HG02943 (cell line): ENCODE results near the gene BID.

Experiments used
- ATAC-seq: cut with Tn5 transposase; IDR thresholded peaks from one replicate; pipeline ENCODE4 v1.9.1; 2021; ENCODE audit warnings: mild to moderate bottlenecking, low read depth, moderate library complexity; ENCODE audit not compliant: unreplicated experiment

The BID gene

DNA sequence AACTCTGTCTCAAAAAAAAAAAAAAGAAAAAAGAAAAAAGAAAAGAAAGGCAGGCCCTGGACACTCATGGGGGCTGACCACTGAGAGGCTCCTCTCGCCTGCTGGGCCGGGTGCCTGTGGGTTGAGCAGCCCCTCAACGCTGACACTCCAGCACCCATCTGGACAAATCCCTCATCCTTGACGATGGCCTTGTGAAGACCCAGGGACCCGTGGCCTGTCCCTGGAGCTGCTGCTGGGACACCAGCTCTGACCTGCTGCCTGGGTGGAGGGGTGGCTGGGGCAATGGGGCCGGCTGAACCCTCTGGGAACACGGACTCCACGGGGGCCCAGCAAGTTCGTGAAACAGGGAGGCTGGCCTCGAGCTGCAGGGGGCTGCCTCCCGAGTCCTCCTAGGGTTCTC is 10.5 kb upstream of the BID start:
- no peak for ATAC-seq

DNA sequence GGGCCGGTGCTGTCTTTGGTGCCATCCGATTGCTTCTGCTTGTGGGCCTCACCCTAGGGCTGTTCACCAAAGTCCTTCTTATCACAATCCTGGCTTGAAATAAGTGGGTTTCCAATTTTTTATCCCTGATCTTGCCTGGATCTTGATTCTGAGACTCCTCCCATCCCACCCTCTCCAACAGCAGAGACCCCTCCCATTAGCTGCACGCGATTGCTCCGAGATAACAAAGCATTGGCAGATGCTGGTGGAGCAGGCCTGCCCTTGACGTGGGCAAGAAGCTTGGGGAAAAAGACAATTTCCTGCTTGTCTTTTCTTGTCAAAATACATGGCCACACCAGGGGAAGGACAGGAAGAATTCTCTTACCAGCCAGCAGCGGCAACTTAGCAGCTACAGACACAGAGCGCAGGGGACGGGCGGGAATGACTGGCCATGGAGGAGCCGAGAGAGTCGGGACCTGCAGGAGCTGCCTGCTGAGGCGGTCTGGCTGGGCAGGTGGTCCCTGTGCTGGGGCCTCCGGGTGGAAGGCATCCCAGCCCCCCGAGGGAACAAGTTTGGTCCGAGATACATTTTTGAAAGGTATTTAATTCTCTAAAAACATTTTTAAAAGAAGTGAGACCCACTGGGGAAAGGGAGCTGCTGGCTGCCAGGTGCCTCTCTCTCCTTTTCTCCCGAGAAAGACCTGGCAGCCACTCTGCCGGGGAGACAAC is 9.7 kb upstream of the BID start:
- ATAC-seq, result no peak

GRCh38 chr22:17783312-17783711 is 9.0 kb upstream of the BID start:
- no peak for ATAC-seq

GRCh38 chr22:17782621-17783020 is 8.4 kb upstream of the BID start:
- ATAC-seq, result no peak

GRCh38 chr22:17782158-17782557 is 7.9 kb upstream of the BID start:
- no peak for ATAC-seq

DNA sequence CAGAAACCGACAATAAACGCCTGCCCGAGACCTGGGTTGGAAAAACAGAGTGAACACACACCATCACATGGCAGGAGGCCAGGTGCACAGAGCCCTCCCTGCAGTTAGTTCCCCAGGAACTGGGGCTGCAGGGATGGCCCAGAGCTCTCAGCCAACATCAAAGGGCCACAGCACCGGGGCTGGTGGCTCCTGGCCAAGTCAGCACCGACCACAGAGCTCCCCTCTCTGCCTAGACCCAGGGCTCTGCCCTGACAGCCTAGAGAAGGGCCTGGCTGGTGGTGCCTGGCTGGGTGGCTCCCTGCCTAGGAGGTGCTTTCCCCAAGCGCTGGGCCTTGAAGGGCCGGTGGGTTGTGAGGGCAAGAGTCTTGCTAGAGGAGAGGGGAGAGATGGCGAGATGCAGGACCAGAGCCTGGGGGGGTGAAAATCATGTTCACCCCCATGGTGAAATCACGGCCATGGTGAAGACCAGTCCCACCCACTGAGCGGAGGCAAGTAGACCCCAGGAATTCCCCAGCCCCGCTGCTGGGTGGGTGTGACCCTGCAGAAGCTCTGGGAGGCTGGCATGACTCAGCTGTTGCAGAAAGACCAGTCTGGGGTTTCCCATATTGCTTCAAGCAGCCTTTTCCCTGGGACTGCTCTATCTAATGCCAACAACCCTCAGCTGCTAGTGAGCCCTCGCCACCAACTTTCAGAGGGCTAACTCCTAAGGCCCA is 7.2 kb upstream of the BID start:
- ATAC-seq, result no peak

DNA sequence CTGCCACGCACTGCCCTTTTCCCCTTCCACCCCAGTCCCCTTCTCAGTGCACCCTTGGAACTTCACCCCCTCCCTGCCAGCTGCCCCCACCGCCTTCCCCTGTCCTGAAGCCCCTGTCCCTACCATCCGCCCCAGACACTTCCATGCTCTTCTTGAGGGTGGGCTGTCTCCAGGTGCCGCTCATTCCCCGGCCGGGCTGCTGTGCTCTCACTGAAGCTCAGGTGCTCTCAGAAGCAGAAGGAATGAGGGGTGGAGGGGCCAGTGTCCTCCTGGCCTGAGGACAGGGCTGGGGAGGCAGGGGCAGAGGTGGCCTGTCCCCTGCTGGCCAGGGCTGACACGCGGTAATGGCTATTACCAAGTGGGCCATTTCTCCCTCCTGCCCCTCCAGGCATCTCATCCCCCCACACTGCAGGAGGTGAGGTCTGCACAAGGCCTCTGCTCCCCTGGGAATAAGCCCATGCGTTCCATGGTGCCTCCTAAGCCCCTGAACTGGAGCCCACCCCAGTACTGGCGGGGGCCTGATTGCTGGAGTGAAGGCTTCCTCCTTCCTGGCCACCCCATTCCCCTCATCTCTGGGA is 6.6 kb upstream of the BID start:
- no peak for ATAC-seq

DNA sequence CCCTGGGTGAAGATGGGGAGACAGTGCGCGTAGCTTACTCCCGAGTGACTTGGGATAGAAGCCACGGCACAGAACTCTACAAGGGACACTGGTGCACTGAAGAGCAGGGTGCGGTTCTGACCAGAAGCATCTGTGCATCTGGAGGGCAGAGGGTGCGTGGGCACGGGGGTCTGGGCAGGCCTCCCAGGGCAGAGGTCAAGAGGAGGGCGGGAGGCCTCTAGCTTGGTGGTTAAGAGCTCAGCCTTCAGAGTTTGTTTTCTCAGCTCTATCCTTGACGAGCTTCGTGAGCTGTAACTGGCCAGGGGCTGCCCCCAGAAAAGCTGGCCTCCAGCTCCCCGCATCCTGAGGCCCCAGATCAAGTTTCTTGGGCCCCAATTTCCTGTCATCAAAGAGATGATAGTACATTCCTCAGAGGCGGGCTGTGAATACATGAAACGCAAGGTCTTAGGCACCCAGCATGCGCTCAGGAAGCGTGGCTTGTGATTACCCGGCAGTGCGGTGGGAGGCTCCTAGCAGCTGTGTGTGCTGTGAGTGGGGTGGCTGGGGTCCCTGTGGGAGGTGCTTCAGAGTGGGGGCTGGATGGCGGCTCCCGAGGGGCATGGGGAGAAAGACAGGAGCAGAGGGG is 6.0 kb upstream of the BID start:
- ATAC-seq, result no peak

DNA sequence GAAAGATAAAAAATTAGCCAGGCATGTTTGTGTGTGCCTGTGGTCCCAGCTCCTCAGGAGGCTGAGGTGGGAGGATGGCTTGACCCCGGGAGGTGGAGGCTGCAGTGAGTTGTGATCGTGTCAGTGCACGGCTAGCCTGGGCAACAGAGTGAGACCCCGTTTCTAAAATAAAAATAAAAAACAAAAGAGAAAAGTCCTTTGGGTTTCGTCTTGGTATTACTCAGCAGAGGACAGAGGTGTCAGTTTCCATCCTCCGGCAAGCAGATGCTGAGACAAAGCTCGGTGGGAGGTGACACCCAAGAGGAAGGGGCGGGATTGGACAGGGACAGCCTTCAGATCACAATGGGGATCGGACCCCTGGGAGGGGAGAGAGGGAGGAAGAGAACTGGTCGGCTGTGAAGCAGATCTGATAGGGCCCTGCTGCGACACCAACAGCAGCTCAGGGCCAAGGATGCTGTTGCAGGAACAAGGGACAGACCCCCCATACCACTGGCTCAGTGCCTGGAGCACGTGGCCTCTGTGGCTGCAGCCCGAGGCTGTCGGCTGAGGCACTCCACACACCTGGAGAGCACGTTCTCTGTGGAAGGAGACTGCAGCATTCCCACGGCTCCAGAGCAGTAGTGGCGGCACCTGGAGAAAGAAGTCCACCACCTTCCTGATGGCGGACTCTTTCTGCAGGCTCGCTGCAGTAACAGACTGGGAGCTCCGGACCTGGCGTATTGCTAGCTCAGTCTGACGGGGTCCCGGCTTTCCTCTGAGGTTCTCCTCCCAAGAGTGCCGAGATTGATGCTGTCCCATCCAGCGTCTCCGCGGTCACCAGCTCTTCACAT is 5.2 kb upstream of the BID start:
- no peak for ATAC-seq

DNA sequence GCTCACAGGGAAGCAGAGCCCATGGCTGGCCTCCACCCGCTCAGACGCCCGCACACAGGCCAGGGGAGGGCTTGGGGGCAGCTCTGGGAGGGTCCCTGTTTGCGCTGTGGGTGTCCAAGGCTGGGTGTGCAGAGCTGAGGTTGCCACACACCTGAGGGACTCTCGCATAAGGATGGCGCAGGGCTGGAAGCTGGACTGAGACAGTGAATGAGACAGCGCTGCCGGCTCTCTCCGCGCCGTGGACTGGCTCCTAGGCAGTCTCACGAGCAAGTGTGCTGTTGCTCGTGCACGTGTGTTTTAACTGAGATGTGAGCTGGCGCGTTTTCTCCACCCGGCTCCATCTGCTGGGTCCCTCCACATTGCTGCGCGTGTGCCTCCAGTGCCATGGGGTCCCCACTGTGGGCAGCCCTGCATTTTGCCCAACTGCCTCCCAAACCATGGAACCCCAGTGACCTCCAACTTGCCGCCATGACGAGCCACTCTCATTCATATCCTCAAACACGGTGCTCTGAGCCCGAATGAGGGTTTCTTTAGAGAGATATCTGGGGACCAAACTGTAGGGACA is 4.2 kb upstream of the BID start:
- ATAC-seq, result no peak

DNA sequence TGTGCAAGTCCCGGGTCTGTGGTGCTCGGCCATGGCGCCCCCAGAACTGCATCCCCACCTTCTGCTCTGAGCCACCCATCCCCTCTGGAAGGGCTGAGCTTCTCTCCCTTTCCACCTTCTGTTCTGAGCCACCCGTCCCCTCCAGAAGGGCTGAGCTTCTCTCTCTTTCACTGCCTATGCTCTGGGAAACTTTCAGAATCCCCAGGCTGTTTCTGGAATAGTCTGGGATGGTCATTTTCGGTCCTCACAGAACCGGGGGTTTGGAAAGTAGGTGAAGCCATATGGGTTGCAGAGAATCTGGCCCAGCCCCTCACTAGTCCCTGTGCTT is 3.4 kb upstream of the BID start:
- ATAC-seq, result no peak

GRCh38 chr22:17777005-17777716 is 2.9 kb upstream of the BID start:
- ATAC-seq, result no peak

DNA sequence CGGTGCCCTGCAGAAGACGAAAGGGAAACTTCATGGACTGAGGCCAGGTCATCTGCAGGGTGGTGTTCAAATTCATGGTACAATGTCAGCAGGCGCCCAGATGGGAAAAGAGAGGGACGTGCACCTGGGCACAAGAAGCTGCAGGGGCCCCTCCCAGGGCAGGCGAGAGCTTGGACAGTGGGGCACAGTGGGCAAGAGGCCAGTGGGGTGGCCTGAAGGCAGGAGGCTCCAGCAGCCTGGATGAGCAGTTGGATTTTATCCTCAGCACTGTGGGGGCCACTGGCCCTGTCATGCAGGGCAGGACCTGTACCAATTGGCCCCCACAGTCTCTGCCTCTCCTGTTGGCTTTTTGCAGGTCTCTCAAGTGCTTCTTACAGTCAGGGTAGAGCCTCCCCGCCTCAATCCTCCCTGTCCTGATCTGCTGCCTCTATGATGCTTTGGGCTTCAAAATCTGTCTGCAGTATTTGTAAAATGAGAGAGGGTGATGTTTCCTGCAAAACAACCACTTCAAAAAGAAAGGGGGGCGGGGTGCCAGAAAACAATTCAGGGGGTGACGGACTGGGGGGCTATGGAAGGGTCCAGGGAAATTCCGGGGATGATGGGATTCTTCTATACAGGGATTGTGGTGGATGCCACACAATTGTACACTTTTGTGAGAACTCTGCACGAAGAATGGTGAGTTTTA is 1.7 kb upstream of the BID start:
- ATAC-seq, result no peak

DNA sequence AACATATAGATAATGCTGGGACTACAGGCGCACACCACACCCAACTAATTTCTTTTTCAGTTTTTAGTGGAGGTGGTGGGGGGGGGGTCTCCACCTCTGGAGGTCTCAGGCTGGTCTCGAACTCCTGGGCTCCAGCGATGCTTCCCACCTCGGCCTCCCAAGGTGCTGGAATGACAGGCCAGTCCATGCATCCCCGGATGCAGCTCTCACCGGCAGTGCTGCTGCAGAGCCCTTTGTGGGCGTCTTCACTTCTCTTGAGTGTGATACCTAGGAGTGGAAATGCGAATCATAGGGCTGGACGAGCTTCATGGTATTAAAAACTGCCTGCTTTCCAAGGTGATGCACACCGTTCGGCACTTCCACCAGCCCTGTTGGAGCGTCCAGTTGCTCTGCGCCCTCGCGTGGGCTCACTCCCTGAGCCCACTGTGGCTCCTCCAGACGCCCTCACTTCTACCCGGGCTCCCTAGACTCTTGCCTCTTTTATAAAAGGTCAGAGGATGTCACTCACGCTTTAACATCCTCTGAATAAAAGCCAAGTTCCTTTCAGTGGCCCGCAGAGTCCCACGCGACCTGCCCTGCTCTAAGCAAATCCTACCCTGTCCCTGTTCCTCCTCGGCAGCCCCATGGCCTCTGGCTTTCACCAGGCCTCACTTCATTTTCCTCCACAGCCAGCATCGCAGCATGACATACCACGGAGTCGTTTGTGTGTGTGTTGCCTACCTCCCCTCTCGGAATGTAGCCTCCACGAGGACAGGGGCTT is 837 bp upstream of the BID start:
- no peak for ATAC-seq

- ATAC-seq, result no peak
Observed at GRCh38 chr22:17773606-17774205, 563 bp downstream of the BID start.

DNA sequence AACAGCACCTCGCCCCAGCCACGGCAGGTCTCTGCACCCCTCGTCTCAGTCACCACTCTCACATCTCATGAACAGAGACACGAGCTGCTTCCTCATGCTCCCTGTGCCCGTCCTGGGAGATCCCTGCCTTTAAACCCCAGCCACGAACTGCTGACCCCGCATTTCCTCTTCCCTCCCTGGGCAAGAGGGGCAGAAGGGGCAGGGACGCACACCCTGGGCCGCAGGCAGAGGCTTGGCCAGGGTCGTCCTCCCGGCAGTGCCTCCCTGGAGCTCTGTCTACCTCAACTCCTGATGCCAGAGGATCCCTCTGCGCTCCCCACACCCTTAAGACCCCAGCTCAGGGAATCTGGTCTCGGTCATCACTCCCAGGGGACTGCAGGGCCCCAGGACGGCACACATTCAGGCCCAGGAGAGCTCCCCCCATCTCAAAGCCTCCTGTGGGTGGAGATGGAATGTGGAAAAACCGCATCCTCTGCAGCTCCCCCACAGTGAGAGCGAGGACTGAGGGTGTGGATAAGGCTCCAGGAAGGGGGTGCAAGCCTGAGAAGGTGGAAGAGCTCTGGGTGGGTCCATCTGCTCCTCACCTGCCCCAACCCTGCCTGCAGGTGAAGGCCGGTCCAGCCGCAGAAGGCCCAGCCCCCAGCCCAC is 1.2 kb downstream of the BID start:
- no peak for ATAC-seq

- no peak for ATAC-seq
Observed at GRCh38 chr22:17772249-17772957, 1.9 kb downstream of the BID start.
